GM12872 (cell line): ENCODE measurements around the gene PLPP3.

Source experiments
- CTCF ChIP-seq: IDR thresholded peaks from 3 replicates; pipeline ENCODE4 v1.5.1; 2011; ENCODE audit warnings: low read depth, mild to moderate bottlenecking, low read length, moderate library complexity; ENCODE audit not compliant: insufficient read depth

The PLPP3 gene

DNA sequence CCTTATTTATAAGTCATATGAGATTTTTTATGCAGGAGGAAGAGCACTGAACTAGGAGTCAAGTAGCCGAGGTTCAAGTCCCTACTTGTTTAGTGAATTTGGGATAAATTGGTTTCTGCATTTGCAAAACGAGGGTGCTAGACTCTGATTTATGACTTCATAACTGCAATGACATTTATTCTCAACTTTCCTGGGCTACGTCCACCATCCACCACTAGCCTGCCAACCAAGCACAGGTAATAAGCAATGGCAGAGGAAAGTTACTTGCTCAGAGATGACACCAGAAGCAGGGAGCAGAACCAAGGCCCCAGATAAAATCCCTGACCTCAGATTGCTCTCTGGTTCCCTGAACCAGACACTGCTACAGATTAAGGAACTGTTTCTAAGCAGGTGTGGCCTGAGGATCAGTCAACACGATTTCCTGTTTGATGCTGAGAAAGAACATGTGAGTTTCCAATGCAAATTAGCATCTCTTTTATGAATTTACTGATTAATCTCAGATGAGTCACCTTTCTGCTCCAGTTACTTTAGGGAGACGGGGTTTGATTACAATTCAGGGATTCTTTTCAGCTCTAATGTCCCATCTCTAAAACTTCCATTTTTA is 52.7 kb downstream of the PLPP3 start:
- no peak for TF ChIP-seq CTCF

- no peak for TF ChIP-seq CTCF
Measured at GRCh38 chr1:56525489-56526041, 53.8 kb downstream of the PLPP3 start.

GRCh38 chr1:56524263-56524662 is 55.1 kb downstream of the PLPP3 start:
- TF ChIP-seq CTCF = no peak

GRCh38 chr1:56522680-56523079 is 56.7 kb downstream of the PLPP3 start:
- TF ChIP-seq CTCF = no peak

DNA sequence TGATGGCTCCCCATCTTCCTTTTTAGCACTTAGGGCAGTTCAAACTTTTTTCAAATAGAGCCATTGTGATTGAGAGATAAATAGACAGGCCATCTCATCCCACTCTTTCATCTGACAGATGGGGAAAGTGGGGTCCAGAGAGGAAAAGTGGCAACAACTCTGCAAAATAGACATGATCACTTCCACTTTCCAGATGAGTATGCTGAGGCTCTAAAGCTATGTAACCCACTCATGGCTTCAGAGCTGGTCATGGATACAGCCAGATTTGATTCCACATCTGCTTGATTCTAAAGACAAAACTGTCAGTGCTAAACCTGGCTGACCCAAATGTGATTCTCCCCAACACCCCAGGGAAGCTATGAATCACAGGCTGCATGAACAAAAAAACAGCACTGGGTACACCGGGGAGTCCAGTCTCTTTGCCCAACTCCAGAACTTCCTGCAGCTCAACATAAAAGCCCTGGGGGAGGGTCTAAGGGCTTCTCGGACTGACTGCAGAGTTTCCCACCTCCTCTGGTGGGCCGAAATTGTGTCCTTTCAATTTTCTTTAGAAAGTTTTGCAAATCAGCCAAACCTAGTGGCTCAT is 59.3 kb downstream of the PLPP3 start:
- no peak for TF ChIP-seq CTCF

DNA sequence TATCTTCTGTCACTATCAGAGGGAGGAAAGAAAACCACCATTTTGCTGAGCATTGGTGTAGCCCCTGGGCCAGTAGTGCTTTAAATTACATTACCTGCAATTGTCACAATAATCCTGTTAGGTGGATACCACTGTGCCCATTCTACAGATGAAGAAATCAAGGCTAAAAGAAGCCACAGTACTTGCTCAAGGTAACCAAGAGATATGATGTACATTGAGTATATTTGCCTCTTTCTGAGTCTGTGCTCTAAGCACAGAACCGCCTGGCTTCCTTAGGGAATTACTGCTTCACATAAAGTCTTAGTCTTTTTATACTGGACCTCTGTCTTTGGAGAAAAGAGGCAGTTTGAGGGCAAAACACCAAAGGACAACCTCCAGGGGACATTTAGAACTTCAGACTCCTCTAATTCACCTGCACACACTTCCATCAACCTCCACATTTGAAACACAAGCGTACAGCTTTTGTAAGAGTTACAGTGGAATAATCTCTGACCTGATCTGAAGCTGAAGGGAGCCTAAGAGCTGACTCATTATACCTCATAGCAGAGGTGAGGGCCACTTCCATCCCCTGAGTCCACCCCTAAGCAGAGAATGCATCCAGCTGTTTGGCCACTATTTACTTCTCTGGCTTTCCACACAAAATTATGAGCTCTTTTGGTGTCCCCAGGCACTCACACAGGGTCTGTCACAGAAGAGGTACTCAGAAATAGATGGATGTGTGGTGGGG is 61.8 kb downstream of the PLPP3 start:
- TF ChIP-seq CTCF = no peak

GRCh38 chr1:56516539-56517252 is 62.7 kb downstream of the PLPP3 start:
- no peak for TF ChIP-seq CTCF
